ENCODE data around the gene IL15RA.

IL15RA gene

GRCh38 chr10:5996696-5997095 is 19.4 kb upstream of the IL15RA start:
- H2BK5ac ChIP-seq (ENCODE audit: low read depth, low read length, poor library complexity, severe bottlenecking), result no peak overlapping the region
- no peak overlapping the region for H2AFZ ChIP-seq (ENCODE audit: low read depth, low read length)
- H3K4ac ChIP-seq (ENCODE audit: low read depth in 1 of 2, low read length in 2 of 2), result no peak overlapping the region
- no peaks in the 10 kb centered on the region for H3K36me3 ChIP-seq (ENCODE audit: control insufficient read depth in 1 of 2, insufficient read depth in 2 of 2, low read depth in 1 of 2, low read length in 2 of 2)
- H3K79me1 ChIP-seq (replicated peaks; ENCODE audit: low read length, poor library complexity, severe bottlenecking), result no peaks in the 10 kb centered on the region
- H3K4me1 ChIP-seq (ENCODE audit: control insufficient read depth, insufficient read depth, low read depth, low read length), result no peaks in the 10 kb centered on the region
- peaks cover 23% of the 10 kb centered on the region for H3K9me3 ChIP-seq (ENCODE audit: control insufficient read depth, low read length)
- H2BK120ac ChIP-seq (ENCODE audit: low read depth, low read length), result no peak overlapping the region
- no peak overlapping the region for H3K14ac ChIP-seq (ENCODE audit: low read length in 2 of 2)
- H3K18ac ChIP-seq (ENCODE audit: low read depth in 1 of 2, low read length in 2 of 2), result no peak overlapping the region
- H3K9ac ChIP-seq (ENCODE audit: low read length), result no peak overlapping the region
- H3K23ac ChIP-seq (ENCODE audit: low read length in 2 of 2), result no peak overlapping the region
- no peak overlapping the region for H3K4me2 ChIP-seq (ENCODE audit: low read length, poor library complexity, severe bottlenecking)
- H2BK15ac ChIP-seq (ENCODE audit: low read depth, poor library complexity, severe bottlenecking), result no peak overlapping the region
- H3K27ac ChIP-seq (ENCODE audit: low read length, poor library complexity, severe bottlenecking), result no peak overlapping the region
- H4K8ac ChIP-seq (ENCODE audit: low read length), result no peak overlapping the region
- WGBS, result 66% methylated on average over 2 of the region's 4 CpGs
- no peak for DNase-seq
- H3K27me3 ChIP-seq (ENCODE audit: control insufficient read depth in 1 of 2, insufficient read depth in 1 of 2, low read length in 2 of 2), result peaks cover 13 to 19% of the 10 kb centered on the region in 2 experiments
- H4K91ac ChIP-seq (ENCODE audit: low read length), result no peak overlapping the region
- H2BK12ac ChIP-seq (ENCODE audit: low read length in 2 of 2), result no peak overlapping the region
- H2AK5ac ChIP-seq (ENCODE audit: low read length, severe bottlenecking), result no peak overlapping the region
- H3K4me3 ChIP-seq (ENCODE audit: insufficient read depth in 1 of 2, low read depth in 1 of 2, low read length in 2 of 2), result no peak overlapping the region

GRCh38 chr10:5992398-5992797 is 15.1 kb upstream of the IL15RA start:
- Histone ChIP-seq H3K14ac (ENCODE audit: low read length in 2 of 2) (no peak overlapping the region), H4K91ac (ENCODE audit: low read length) (no peak overlapping the region), H3K36me3 (ENCODE audit: control insufficient read depth in 1 of 2, insufficient read depth in 2 of 2, low read depth in 1 of 2, low read length in 2 of 2) (no peaks in the 10 kb centered on the region), H3K27me3 (ENCODE audit: control insufficient read depth in 1 of 2, insufficient read depth in 1 of 2, low read length in 2 of 2) (peaks cover 0 to 9% of the 10 kb centered on the region in 2 experiments), H2BK120ac (ENCODE audit: low read depth, low read length) (no peak overlapping the region), H2AFZ (ENCODE audit: low read depth, low read length) (no peak overlapping the region), H2AK5ac (ENCODE audit: low read length, severe bottlenecking) (no peak overlapping the region), H2BK12ac (ENCODE audit: low read length in 2 of 2) (no peak overlapping the region), H2BK5ac (ENCODE audit: low read depth, low read length, poor library complexity, severe bottlenecking) (no peak overlapping the region), H3K4me3 (ENCODE audit: insufficient read depth in 1 of 2, low read depth in 1 of 2, low read length in 2 of 2) (no peak overlapping the region), H2BK15ac (ENCODE audit: low read depth, poor library complexity, severe bottlenecking) (no peak overlapping the region), H3K9ac (ENCODE audit: low read length) (no peak overlapping the region), H3K18ac (ENCODE audit: low read depth in 1 of 2, low read length in 2 of 2) (no peak overlapping the region), H3K4me1 (ENCODE audit: control insufficient read depth, insufficient read depth, low read depth, low read length) (no peaks in the 10 kb centered on the region), H3K4me2 (ENCODE audit: low read length, poor library complexity, severe bottlenecking) (no peak overlapping the region), H3K27ac (ENCODE audit: low read length, poor library complexity, severe bottlenecking) (no peak overlapping the region), H3K23ac (ENCODE audit: low read length in 2 of 2) (no peak overlapping the region), H4K8ac (ENCODE audit: low read length) (no peak overlapping the region), H3K4ac (ENCODE audit: low read depth in 1 of 2, low read length in 2 of 2) (no peak overlapping the region), H3K79me1 (replicated peaks; ENCODE audit: low read length, poor library complexity, severe bottlenecking) (no peaks in the 10 kb centered on the region), H3K9me3 (ENCODE audit: control insufficient read depth, low read length) (peaks cover 27% of the 10 kb centered on the region)
- DNase-seq, result no peak
- no CpG with 5 or more reads among the region's 1 CpG for WGBS

- Histone ChIP-seq H3K9me3 (ENCODE audit: control insufficient read depth, low read length) (peaks cover 27% of the 10 kb centered on the region), H3K4ac (ENCODE audit: low read depth in 1 of 2, low read length in 2 of 2) (no peak overlapping the region), H2BK15ac (ENCODE audit: low read depth, poor library complexity, severe bottlenecking) (no peak overlapping the region), H2BK5ac (ENCODE audit: low read depth, low read length, poor library complexity, severe bottlenecking) (no peak overlapping the region), H3K4me1 (ENCODE audit: control insufficient read depth, insufficient read depth, low read depth, low read length) (no peaks in the 10 kb centered on the region), H3K4me3 (ENCODE audit: insufficient read depth in 1 of 2, low read depth in 1 of 2, low read length in 2 of 2) (no peak overlapping the region), H3K23ac (ENCODE audit: low read length in 2 of 2) (no peak overlapping the region), H2BK120ac (ENCODE audit: low read depth, low read length) (no peak overlapping the region), H3K4me2 (ENCODE audit: low read length, poor library complexity, severe bottlenecking) (no peak overlapping the region), H3K79me1 (replicated peaks; ENCODE audit: low read length, poor library complexity, severe bottlenecking) (no peaks in the 10 kb centered on the region), H4K8ac (ENCODE audit: low read length) (no peak overlapping the region), H3K36me3 (ENCODE audit: control insufficient read depth in 1 of 2, insufficient read depth in 2 of 2, low read depth in 1 of 2, low read length in 2 of 2) (no peaks in the 10 kb centered on the region), H2BK12ac (ENCODE audit: low read length in 2 of 2) (no peak overlapping the region), H2AFZ (ENCODE audit: low read depth, low read length) (no peak overlapping the region), H2AK5ac (ENCODE audit: low read length, severe bottlenecking) (no peak overlapping the region), H3K27me3 (ENCODE audit: control insufficient read depth in 1 of 2, insufficient read depth in 1 of 2, low read length in 2 of 2) (peaks cover 0 to 7% of the 10 kb centered on the region in 2 experiments), H3K27ac (ENCODE audit: low read length, poor library complexity, severe bottlenecking) (no peak overlapping the region), H4K91ac (ENCODE audit: low read length) (no peak overlapping the region), H3K9ac (ENCODE audit: low read length) (no peak overlapping the region), H3K14ac (ENCODE audit: low read length in 2 of 2) (no peak overlapping the region), H3K18ac (ENCODE audit: low read depth in 1 of 2, low read length in 2 of 2) (no peak overlapping the region)
- no peak for DNase-seq
These were observed 14.4 kb upstream of the IL15RA start for GRCh38 chr10:5991708-5992107.

- WGBS, result 57% methylated on average over 1 of the region's 2 CpGs
These were observed 12.4 kb upstream of the IL15RA start for GRCh38 chr10:5989756-5990155.

More at GRCh38 chr10:5989756-5990155, 12.4 kb upstream of the IL15RA start:
- Histone ChIP-seq H3K79me1 (replicated peaks; ENCODE audit: low read length, poor library complexity, severe bottlenecking) (no peaks in the 10 kb centered on the region), H3K9me3 (ENCODE audit: control insufficient read depth, low read length) (peaks cover 24% of the 10 kb centered on the region), H3K27me3 (ENCODE audit: control insufficient read depth in 1 of 2, insufficient read depth in 1 of 2, low read length in 2 of 2) (peaks cover 0 to 5% of the 10 kb centered on the region in 2 experiments), H4K91ac (ENCODE audit: low read length) (no peak overlapping the region), H2BK12ac (ENCODE audit: low read length in 2 of 2) (no peak overlapping the region), H3K27ac (ENCODE audit: low read length, poor library complexity, severe bottlenecking) (no peak overlapping the region), H2AK5ac (ENCODE audit: low read length, severe bottlenecking) (no peak overlapping the region), H2BK5ac (ENCODE audit: low read depth, low read length, poor library complexity, severe bottlenecking) (no peak overlapping the region), H3K36me3 (ENCODE audit: control insufficient read depth in 1 of 2, insufficient read depth in 2 of 2, low read depth in 1 of 2, low read length in 2 of 2) (no peaks in the 10 kb centered on the region), H2BK120ac (ENCODE audit: low read depth, low read length) (no peak overlapping the region), H3K4me2 (ENCODE audit: low read length, poor library complexity, severe bottlenecking) (no peak overlapping the region), H3K18ac (ENCODE audit: low read depth in 1 of 2, low read length in 2 of 2) (no peak overlapping the region), H3K4me1 (ENCODE audit: control insufficient read depth, insufficient read depth, low read depth, low read length) (no peaks in the 10 kb centered on the region), H3K23ac (ENCODE audit: low read length in 2 of 2) (no peak overlapping the region), H2AFZ (ENCODE audit: low read depth, low read length) (no peak overlapping the region), H3K4me3 (ENCODE audit: insufficient read depth in 1 of 2, low read depth in 1 of 2, low read length in 2 of 2) (no peak overlapping the region), H3K9ac (ENCODE audit: low read length) (no peak overlapping the region), H4K8ac (ENCODE audit: low read length) (no peak overlapping the region), H3K4ac (ENCODE audit: low read depth in 1 of 2, low read length in 2 of 2) (no peak overlapping the region), H3K14ac (ENCODE audit: low read length in 2 of 2) (no peak overlapping the region), H2BK15ac (ENCODE audit: low read depth, poor library complexity, severe bottlenecking) (no peak overlapping the region)
- no peak for DNase-seq

Data from mesenchymal stem cell (in vitro differentiated cells and primary cell).